GM20000 (cell line): ENCODE measurements around the gene EVL.

Experiments
- DNase-seq: peaks from one replicate; pipeline ENCODE4 v3.0.0; 2012; ENCODE audit warnings: low spot score
- TF ChIP-seq, protein P1 (sequence below): IDR thresholded peaks from 2 replicates; pipeline ENCODE4 v1.5.1; 2012; ENCODE audit warnings: mild to moderate bottlenecking, control low read depth; ENCODE audit errors: extremely low read depth, missing control alignments

Gene EVL

DNA sequence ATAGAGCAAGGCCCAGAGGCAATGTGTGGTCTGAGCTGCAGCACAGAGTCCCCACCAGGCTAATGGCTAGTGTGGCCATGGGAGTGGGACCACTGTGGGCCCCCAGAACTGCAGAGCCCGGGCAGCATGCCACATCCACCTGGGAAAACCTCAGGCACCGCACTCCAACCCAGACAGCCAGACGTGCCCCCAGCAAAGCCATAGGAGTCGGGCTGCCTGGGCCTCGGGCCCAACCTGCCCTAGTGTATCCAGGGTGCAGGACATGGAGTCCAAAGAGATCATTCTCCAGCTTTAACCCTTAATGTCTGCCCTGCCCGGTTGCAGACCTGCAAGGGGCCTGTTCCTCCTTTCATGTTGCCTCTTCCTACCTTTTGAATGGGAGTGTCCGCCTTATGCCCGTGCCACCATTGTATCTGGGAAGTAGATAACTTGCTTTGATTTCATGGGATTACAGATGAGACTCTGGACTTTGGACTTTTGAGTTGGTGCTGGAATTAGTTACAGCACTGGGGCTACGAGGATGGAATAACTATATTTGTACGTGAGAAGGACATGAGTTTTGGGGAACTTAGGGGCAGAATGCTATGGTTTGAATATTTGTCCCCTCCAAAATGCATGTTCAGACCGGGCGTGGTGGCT is 123.3 kb downstream of the EVL start:
- TF ChIP-seq, protein P1, sequence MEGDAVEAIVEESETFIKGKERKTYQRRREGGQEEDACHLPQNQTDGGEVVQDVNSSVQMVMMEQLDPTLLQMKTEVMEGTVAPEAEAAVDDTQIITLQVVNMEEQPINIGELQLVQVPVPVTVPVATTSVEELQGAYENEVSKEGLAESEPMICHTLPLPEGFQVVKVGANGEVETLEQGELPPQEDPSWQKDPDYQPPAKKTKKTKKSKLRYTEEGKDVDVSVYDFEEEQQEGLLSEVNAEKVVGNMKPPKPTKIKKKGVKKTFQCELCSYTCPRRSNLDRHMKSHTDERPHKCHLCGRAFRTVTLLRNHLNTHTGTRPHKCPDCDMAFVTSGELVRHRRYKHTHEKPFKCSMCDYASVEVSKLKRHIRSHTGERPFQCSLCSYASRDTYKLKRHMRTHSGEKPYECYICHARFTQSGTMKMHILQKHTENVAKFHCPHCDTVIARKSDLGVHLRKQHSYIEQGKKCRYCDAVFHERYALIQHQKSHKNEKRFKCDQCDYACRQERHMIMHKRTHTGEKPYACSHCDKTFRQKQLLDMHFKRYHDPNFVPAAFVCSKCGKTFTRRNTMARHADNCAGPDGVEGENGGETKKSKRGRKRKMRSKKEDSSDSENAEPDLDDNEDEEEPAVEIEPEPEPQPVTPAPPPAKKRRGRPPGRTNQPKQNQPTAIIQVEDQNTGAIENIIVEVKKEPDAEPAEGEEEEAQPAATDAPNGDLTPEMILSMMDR: no peak
- DNase-seq: no peak

DNA sequence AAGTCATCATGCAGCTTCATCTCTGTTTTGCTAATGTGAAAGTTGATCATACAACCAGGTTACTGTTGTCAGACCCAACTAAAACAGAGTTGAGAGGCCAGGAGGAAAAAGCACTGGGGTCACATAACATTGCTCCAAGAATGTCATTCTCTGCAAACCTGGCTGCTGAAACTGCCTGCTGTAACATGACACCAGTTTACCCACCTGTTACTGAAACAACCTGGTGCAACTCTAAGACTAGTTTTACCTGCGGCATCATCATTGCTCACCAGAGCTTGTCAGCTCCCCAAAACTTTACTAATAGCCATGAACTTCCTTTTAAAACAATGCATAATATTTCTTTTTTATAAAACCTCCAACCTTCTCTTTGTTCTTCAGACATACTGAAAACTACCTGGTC is 124.9 kb downstream of the EVL start:
- DNase-seq: no peak

DNA sequence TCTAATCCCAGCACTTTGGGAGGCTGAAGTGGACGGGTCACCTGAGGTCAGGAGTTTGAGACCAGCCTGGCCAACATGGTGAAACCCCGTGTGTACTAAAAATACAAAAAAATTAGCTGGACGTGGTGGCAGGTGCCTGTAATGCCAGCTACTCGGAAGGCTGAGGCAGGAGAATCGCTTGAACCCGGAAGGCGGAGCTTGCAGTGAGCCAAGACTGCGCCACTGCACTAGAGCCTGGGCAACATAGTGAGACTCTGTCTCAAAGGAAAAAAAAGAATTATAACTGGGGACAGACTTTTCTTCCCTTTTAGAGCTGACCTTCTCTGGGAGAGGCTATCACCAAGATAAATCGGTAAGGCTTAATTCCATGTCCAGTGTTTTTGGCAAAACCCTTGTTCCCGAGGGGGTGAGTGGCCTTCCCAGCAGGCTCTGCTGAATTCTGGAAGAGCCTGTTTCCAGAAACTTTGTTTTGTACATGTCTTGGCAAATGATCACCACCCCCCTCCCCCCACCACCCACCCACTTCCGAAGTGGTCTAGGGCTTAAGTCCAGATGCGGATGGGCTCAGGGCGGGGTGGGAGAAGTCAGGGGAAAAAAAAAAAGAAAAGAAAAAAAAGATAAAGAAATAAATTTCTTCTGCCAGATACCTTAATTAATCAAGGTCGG is 126.5 kb downstream of the EVL start:
- DNase-seq: no peak
- TF ChIP-seq, protein P1: no peak

More for the DNA sequence above, 124.9 kb downstream of the EVL start:
- TF ChIP-seq, protein P1: no peak

DNA sequence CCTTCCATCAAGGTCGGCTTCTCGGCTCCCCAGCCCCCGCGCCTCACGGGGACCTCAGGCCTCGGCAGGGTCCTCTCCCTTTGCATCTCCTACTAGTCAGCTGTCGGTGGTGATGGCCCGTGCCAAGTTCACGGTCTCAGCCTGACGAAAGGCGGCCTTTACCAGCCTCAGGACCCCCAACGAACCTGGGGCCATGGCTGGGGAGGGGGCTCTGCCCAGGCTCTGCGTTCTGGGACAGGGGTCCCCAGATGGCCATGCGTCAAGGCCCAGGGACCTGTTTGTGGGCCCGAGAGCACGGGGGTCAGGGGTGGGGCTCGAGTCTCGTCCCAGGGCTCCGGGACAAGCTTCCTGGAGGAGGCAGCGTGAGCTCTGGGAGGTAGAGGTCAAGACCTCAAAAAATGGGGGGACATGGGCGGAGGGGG is 127.0 kb downstream of the EVL start:
- TF ChIP-seq, protein P1: no peak
- no peak for DNase-seq

DNA sequence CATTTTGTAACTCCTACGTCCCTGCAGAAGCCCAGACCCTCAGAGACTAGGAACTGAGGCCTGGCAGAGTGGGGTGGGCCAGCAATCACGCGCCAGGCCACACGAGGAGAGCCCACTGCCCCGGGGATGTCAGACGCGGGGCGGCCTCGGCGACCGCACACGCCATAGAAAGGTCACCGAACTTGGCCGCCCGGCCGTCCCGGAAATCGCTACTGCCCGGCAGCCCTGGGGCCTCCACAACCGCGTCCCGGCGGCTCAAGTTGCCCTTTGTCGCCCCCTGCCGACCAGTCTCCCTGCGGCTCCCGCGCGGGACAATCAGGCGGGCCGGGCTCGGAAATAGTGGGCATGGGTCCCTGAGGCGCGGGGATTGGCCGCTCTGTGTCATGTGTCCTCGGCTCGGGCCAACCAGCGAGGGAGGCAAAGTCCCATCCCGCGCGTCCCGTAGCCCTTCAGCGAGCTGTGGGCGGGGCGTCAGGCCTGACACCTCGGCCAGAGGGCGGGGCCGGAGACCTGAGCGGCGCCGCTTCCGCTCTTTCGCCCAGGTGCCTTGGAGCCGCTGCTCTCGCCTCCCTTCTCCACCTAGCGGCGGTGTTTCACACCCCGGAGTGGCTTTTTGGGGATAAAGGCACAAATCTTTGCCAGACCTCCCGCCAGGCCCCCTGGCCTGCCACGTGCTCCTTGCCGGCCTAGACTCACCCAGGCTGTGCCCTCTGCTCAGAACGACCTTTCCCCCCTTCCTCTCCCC is 127.6 kb downstream of the EVL start:
- TF ChIP-seq, protein P1: peak; percentile 89
- peak; percentile 99 for DNase-seq
